Measurements from ENCODE around the gene ECE1.

ECE1 gene

DNA sequence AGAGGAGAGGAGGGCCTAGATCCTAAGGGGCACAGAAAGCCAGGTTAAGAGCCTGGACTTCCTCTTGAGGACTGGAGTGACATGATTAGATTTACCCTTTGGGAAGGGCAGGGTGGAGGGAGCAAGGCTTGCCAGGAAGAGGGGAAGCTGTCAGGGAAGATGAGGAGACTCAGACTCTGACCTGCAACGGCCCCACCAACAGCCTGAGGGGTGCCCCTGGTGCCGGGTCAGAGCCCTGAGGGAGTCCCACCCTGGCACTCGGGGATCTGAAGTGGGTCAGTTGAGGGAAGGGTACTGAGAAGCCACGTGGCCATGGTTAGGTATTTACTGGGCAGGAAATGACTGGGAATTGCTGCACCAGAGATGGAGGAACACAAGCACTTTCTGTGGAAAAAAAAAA lies 9.8 kb downstream of the ECE1 start:
- DNase-seq (ENCODE audit: low read depth) = no peak
- H3K4me3 ChIP-seq (ENCODE audit: low read length) = no peak overlapping the region
- TF ChIP-seq, protein P1, sequence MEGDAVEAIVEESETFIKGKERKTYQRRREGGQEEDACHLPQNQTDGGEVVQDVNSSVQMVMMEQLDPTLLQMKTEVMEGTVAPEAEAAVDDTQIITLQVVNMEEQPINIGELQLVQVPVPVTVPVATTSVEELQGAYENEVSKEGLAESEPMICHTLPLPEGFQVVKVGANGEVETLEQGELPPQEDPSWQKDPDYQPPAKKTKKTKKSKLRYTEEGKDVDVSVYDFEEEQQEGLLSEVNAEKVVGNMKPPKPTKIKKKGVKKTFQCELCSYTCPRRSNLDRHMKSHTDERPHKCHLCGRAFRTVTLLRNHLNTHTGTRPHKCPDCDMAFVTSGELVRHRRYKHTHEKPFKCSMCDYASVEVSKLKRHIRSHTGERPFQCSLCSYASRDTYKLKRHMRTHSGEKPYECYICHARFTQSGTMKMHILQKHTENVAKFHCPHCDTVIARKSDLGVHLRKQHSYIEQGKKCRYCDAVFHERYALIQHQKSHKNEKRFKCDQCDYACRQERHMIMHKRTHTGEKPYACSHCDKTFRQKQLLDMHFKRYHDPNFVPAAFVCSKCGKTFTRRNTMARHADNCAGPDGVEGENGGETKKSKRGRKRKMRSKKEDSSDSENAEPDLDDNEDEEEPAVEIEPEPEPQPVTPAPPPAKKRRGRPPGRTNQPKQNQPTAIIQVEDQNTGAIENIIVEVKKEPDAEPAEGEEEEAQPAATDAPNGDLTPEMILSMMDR (conservative IDR thresholded peaks at IDR 0.05; ENCODE audit: low read length) = no peak

DNA sequence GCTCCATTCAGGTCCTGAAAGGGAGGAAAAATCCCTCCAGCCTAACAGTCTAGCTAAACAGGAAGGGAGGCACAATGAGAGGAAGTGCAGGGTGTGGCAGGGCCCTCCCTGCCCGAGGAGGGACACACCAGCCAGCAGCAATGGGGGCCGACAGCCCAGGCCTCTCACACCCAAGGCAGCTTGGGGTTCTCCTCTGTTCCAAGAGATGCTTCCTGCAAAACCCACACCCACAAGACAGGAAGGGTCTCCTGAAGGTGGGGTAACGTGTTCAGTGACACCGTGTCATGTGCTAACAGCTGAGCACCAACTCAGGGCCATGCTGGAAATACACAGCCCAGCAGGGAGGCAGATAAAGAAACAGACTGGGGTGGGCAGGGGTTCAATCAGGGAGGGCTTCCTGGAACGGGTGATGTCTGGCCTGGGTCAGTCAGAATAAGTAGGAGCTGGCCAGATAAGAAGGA lies 10.2 kb downstream of the ECE1 start:
- peak; percentile 16 for DNase-seq (ENCODE audit: low read depth)
- no peak overlapping the region for H3K4me3 ChIP-seq (ENCODE audit: low read length)

GRCh38 chr1:21278860-21279845 lies 11.1 kb downstream of the ECE1 start:
- DNase-seq (ENCODE audit: low read depth) = no peak
- TF ChIP-seq, protein P1 (conservative IDR thresholded peaks at IDR 0.05; ENCODE audit: low read length) = no peak
- H3K4me3 ChIP-seq (ENCODE audit: low read length) = no peak overlapping the region

More for the DNA sequence above, 10.2 kb downstream of the ECE1 start:
- TF ChIP-seq, protein P1 (conservative IDR thresholded peaks at IDR 0.05; ENCODE audit: low read length) = no peak

DNA sequence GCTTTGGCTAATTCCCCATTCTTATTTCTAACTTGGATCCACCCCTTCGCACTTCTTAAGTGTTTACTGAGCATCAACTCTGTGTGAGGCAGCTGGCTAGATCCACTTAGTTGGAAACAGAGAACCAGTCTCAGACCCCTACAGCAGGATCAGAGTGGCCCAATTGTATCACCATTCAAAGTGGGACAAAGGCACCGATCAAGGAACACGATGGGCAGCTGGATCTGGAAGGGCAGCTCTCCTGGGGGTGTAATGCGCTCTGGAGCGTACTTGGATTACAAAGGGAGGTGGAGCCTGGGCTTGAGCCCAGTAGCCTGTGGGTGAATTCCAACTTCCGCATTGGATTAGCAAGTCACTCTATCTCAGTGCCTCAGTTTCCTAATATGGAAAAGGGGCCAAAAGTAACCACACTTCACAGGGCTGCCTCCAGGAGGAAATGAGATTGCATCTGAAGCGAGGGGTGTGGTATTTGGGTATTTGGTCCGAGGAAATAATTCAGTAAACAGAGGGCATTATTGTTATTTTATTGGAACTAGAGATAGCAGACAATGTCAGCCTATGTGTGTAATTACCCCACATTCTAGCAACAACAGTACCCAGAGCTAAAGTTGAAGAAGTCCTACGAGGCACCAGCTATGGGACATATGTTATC lies 11.9 kb downstream of the ECE1 start:
- no peak overlapping the region for H3K4me3 ChIP-seq (ENCODE audit: low read length)
- TF ChIP-seq, protein P1 (conservative IDR thresholded peaks at IDR 0.05; ENCODE audit: low read length) = no peak
- no peak for DNase-seq (ENCODE audit: low read depth)

GRCh38 chr1:21277180-21277579 lies 13.1 kb downstream of the ECE1 start:
- no peak for DNase-seq (ENCODE audit: low read depth)
- TF ChIP-seq, protein P1 (conservative IDR thresholded peaks at IDR 0.05; ENCODE audit: low read length) = no peak
- no peak overlapping the region for H3K4me3 ChIP-seq (ENCODE audit: low read length)

- TF ChIP-seq, protein P1 (conservative IDR thresholded peaks at IDR 0.05; ENCODE audit: low read length) = no peak
- no peak overlapping the region for H3K4me3 ChIP-seq (ENCODE audit: low read length)
- DNase-seq (ENCODE audit: low read depth) = no peak
These were observed 17.7 kb downstream of the ECE1 start for GRCh38 chr1:21272540-21272939.
